ENCODE results near the gene ARHGAP4.
A peak's percentile ranks its signal among the peaks of the same experiment; 100 is the strongest.

The ARHGAP4 gene

DNA sequence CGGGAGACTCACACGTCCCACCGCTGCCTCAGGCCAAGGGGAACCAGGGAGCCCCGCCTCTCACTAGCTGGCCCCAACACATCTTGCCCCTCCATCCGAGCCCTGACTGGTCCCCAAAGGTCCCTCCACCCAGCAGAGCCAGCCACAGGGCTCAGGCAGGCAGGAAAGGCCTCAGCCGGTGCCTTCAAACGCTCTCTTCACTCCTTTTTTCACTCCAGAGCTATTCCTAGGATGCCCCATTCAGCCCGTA, 1.5 kb upstream of the ARHGAP4 start:
- DNase-seq (ENCODE audit: low read depth): no peak

DNA sequence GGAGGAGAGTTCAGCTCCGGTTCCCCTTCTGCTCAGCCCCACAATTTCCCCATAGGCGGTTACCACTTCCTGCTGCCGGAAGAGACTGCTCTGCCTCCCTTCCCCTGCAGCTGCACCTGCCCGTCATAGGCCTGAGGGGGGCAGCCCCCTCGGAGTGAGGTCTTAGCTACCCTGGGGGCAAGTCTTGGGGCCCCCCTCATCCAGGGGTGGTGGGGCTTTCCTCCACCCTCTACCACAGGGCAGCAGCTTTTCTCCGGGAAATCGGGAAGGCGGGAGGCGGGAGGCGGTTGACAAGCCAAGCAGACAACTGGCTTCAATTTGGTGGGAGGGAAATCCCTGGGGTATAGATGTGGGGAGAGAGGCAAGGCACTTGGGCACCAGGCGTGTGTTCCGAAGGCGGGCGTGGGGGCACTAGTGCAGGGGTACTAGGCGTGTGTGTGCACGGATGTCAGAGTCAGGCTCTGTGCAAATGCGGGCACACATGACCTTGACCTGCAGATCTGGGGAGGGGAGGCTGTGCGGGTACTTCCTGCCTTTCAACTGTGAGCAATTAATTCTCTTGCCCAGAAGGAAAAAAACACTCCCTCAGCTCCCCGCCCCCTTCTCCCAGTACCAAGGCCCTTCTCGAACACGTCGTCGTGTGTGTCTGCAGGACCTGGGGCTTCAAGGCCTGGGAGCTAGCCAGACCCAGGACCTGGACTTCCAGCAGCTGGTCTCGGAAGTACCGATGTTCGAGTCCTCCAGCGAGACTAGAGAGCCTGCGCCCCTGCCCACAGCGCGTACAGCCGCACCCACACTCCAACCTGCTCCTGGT, 1.0 kb upstream of the ARHGAP4 start:
- DNase-seq (ENCODE audit: low read depth): peak; percentile 59

DNA sequence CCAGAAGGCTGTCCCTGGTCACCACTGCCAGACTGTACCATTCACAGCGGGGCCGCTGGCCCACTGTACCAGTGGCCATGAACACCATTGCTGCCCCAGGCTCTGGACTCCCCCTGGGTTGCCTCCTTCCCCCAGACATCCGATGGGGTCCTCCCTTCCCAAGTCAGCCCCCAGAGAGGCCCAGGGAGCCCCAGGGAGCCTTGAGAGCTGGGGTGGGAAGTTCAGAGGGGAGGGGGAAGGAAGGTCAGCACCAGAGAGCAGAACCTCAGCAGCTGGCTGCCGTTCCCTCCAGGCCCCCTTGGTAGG, 441 bp upstream of the ARHGAP4 start:
- no peak for DNase-seq (ENCODE audit: low read depth)

DNA sequence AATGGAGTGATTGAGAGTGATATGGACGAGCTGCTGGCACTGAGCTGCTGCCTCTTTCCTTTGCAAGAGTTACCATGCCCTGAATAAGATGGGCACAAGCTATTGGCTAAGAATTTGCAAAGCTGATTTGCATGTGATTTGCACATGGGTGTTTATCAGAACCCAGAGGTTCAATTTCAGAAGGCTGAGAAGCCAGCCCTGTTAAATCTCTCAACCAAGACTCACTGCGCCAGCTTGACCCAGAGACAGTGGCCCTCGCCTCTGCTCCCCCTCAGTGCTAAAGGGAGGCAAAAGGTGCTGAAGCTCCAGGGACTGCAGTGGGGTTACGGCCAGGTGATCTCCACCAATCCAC, 701 bp downstream of the ARHGAP4 start:
- DNase-seq (ENCODE audit: low read depth): no peak

DNA sequence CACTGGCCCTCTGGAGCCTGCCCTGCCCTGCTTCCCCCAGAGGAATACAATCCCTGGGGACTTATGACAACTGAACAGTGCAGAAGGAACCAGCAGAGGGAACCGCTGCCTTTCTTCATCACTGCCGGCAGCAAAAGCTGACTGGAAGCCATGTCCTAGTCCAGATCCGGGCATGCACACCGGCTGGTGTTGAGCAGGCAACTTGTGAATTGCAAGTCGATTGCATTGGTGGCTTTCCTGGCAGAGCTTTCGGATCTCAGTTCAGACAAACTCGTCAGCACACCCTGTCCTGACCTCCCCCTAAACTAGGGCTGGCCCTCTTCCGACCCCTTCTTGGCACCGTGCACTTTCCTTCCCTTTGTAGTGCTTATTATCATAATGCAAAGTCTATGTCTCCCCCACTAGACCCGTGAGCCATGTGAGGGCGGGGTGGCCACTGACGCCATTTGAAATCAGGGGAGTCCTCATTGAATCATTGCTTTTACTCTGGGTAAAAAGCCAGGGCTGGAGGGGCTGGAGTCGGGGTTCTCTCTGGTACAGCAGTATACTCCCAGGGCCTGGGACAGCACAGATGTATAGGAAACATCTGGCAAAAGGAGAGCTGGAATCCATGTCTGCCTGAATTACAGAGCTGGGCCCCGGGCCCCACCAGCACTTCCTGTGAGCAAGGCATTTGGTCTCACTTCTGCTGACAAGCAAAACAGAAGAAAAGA, 1.8 kb downstream of the ARHGAP4 start:
- no peak for DNase-seq (ENCODE audit: low read depth)

DNA sequence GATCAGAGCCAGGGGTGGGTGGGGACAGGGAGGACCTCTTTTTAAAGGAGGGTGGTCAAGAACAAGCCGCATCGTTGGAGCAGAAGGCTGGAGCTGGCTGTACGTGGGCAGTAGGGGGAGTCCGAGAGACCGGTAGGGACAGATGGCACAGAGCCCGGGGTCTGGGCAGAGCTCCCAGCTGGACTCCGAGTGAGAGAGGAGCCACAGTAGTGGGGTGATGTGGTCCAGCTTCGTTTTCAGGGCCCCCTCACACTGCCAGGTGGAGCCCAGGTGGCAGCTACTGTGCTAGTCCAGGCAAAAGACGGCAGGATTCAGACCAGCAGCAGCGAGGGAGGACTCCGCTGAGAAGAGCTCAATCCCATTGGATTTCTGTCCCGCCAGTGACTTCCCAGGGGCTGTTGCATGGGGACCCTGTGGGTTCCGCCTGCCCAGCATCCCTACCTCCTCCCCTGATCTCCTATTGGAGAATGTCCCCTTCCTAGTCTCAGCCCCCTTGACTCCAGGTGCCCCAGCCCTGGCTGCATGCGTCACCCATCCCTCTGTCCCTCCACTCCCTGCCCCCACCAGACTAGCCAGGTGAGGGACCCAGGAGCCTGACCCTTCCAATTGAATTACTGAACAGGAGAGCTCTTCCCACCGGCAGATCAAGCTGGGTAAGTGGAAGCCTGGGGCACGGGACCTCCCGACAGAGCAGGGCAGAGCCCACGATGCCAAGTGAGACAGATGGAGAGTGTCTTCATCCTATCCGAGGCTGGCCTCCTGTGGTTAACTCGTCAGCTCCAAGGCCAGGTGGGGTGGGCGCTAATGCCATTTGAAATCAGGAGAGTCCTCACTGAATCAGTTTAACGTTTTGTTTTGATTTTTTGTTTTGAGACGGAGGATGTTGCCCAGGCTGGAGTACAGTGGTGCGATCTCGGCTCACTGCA, 2.9 kb downstream of the ARHGAP4 start:
- no peak for DNase-seq (ENCODE audit: low read depth)

DNA sequence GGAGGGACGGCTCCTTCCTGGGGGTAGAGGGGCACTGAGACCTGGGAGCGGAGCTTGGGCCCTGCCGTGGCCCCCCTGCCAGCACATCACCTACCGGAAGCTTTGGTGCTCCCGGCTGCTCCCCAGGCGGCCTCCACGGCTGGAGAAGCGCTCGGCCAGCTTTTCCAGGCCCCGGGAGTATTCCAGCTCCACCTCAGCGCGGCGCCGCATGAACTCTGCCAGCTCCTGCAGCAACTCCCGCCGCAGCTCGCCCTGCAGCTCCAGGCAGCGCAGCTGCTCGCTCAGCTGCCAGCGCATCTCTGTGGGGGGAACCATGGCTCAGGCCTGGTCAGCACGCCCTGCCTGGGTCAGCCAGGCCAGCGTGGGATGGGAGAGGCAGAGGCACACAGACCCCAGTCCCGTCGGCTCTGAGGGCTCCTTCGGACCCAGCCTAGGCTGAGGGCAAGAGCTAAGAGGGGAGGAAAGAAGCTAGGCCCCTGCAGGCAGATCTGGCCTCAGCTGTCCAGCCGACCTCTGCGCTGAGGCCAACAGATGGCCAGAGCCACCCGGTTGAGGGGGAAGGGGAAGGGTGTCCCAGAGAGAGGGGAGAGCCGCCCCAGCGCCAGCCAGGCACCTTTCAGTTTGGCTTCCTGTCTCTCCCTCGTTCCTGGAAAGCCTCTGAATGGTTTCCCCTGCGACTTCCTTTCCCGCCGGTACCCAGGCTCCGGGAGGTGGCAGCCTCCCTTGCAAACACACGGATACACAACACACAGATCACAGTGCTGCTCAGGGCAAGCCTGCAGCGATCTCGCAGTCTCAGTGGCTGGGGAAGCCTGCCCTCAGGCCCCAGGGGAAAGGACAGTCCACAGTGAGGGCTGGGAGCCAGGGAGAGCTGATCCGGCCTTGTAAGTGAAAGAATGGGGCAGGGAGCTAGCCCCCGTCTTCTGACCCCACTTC, 4.3 kb downstream of the ARHGAP4 start:
- no peak for DNase-seq (ENCODE audit: low read depth)

DNA sequence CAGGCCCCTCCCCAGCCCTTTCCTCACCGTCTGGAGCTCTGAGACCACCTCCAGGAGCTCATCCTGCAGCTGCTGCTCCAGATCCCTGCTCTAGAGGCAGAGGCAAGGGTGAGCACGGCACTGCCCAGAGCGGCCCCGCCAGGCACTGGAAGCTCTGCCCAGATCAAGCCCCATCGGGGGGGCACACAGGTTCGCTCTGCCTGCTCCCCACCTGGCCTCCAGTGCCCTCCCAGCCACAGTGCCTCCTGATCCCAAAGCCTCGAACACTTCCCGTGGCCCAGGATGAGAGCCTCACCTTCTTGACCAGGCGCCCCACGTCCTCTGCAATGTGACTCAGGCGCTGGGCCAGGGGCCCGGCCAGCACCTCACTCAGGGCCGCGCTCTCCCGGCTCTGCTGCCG, 5.0 kb downstream of the ARHGAP4 start:
- no peak for DNase-seq (ENCODE audit: low read depth)

DNA sequence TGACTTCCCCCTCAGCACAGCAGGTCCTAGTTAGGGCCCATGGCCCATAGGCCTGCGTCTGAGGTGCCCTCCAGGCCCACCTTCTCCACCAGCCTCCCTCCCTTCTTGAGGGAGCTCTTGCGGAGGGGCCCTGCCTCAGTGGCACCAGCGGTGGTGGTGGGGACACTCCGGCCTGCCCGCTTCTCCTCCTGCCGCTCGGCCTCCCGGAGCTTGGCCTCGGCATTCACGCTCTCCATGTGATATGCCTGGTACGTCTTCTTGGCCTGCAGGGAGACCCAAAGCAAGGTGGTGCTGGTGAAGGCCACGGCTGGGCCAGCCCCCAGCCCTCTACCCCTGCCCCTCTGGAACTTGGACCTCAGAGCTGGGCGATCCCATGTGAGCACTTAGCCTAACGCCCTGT, 5.5 kb downstream of the ARHGAP4 start:
- DNase-seq (ENCODE audit: low read depth): no peak

DNA sequence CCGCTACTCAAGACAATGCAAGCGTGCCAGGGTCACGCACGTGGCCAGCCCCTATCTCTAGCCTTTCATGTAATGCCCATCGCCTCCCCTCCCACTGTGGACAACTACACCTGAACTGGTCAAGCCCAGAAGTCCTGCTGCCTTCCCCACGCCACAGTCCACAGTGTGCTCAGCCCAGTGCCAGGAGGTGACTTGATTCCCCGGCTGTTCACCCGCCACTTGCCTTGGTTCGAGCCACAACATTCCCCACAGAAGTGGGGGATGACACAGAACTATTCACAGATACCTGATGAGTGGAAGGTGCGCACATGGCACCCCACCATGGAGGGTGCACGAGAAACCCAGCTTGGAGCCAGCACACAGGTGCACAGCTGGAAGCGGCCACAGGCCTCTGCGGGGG, 6.8 kb downstream of the ARHGAP4 start:
- DNase-seq (ENCODE audit: low read depth): no peak

DNA sequence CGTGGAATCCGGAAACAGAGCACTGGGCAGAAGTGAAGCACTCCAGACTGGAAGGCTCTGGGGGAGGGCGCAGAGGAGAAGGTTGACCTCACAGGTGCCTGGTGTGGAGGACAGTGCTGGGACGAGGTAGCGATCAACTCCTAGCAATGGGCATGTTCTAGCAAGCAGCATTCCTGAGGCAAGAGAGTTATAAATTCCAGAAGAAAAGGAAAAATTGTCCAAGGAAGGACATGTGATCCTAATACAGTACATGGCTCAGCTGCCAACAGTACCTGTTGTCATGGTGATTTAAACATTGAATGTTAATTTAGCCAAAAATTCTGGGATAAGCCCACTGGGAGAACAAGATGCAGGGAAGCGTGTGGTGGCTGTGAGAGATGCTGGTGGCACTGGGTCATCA, 8.2 kb downstream of the ARHGAP4 start:
- DNase-seq (ENCODE audit: low read depth): no peak

DNA sequence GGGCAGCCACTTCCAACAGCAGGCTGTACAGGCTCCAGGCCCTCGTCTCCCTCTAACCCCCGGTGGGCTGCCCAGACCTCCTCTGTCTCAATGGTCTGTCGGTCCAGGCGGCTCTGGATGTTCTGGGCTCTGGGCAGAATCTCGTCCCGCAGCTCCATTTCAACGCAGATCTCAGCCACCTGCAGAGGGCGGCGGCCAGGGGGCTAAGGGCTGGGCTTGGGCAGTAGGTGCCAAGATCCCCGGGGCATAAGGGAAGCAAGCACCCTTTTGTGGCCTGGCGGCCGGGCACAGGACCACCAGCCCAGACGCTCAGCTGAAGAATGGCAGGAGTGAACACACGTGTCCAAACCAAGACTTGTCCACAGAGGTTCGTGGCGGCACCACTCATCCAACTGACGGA, 12.4 kb downstream of the ARHGAP4 start:
- DNase-seq (ENCODE audit: low read depth): no peak

DNA sequence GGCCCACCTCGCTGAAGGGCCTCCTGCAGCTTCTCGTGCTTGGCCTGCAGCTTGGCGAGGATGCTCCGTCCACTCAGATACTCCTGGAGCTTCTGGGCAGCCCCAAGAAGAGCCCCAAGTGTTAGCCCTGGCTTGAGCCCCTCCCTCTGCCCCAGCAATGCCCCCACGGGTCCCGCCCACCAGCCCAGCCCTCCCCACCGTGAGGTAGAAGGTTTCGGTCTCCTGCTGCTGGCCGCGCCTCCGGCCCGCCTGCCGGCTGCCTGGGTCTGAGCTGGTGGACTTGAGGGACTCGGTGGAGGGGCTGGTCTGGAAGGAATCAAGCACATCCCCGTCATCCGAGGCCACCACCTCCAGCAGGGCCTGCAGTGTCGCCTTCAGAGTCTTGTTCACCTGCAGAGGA, 12.9 kb downstream of the ARHGAP4 start:
- DNase-seq (ENCODE audit: low read depth): no peak

DNA sequence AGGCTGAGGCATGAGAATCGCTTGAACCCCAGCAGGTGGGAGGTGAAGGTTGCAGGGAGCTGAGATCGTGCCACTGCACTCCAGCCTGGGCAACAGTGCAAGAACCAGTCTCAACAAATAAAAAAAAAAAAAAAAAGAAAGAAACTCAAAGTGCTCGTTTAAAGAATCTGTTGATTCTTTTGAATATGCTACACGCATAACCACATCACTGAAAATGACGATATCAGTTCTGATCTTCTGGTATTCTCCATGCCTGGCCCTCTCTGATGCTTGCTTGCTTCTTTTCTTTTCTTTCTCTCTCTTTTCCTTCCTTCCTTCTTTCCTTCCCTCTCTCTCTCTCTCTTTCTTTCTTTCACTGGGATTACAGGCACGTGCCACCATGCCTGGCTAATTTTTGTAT, 14.3 kb downstream of the ARHGAP4 start:
- DNase-seq (ENCODE audit: low read depth): no peak

DNA sequence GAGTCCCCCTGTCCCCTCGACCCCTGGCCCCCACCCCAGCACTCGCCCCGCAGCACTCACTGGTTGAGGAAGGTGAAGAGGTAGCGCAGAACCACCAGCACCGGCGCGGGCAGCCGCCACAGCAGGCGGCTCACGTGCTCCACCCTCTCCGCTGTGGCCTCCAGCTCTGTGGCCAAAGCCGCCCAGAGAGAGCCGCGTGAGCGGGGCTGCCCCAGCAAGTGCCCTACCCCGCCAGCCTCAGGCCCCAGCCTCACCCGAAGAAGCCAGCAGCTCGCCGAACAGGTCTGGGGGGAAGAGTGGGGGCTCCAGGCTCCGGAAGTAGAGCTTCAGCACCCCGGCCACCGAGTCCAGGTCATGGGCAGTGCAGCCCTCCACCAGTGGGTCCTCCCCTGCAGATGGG, 15.6 kb downstream of the ARHGAP4 start:
- DNase-seq (ENCODE audit: low read depth): no peak

DNA sequence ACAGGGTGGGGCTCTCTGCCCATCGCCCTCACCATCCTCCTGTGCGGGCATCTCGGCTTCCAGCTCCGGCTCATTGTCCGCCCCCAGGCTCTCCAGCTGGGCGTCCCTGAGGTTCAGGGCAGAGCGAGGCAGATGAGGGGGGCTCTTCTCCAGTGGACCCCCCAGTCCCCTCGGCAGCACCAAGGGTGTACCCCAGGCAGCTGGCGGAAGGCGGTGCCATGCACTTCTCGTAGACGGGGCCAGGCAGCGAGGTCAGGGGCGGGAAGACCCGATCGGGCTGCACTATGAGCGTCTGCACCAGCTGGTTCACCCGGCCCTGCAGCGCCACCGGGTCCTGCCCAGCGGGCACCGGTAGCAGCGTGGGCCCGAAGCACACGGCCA, 16.1 kb downstream of the ARHGAP4 start:
- no peak for DNase-seq (ENCODE audit: low read depth)

DNA sequence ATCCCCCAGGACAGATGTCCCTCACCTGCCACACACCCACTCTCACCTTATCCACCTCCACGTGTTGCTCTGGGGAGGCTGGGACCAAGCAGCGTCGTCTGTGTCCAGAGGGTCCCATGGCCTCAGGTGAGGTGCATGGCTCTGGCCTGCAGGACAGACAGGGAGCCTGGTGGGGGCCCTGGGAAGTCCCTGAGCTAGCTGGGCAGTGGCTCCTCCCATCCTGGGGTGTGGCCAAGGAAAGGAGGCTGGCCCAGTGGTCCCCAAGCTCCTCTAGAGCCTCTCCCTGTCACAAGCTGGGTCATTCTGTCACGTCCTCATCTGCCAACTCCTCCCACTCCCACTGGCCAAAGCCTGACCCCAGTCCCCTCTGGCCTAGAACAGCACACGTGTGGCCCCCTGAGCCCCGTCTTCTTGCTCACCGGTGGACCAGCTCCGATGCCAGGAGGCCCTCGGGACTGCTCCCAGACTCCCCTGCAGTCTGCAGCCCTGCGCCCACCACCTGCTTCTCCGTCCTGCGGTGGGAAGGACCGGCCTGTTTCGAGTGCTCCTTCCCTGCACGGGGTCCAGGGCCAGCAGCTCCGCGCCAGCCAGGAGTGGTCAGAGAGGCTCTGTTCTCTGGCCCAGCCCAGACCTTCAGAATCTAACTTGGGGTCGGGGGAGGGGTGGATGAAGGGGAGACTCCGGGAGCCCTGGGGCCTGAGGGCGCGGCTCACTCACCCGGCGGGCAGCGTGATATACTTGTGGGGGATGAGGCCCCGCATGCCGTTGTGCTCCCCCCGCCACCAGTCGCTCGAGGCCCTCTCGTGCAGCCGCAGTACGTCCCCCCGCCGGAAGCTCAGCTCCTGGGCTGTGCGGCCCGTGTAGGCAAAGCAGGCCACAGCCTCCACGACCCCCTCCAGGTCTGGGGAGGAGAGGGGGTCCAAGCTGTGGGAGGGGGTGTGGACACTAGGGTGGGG, 16.8 kb downstream of the ARHGAP4 start:
- no peak for DNase-seq (ENCODE audit: low read depth)

DNA sequence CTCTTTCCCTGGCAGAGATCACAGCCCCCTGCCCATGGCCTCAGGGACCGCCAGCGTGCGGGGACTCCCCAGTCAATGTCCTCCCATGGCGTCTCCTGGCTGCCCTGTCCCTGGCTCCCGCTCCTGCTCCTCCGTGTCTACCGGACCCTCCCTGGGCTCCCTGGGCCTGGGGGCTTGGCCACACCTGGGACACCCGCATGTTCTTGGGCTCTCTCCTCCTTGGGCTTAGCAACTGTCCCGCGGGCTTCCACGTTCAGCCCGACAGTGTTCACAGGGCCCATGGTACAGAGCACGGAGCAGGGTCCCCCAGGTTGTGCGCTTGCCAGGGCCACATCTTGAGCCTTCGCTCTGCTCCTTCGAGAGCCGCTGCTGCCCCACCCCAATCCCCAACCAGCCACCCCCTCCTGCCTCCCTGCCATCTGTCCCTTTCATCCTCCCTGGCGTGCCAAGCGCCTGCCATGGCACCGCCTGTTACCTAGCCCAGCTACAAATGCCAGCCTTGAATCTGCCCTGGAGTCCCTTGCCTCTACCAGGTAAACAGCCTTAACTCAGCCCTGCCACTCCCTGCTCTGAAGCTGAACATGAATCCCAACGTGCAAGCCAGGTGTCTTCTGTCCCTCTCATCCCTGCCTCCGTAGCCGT, 17.7 kb downstream of the ARHGAP4 start:
- DNase-seq (ENCODE audit: low read depth): no peak

DNA sequence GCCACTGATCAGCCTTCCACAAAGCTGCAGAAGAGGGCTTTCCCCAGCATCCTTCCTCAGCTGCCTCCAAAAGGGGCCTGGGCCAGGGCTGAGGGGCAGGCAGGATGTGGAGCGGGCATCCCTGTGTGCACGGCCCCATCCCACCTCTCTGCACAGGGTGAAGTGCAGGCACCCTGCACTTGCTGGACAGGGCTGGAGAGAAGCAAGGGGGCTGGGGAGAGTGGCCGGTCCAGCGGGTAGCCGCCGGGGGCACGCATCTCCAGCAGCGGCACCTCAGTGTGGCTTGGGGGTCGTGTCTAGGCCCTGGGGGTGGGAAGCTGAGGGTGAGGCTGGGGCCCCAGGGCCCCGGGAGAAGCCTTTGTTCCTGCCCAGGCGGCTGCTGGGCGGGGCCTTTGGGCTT, 18.6 kb downstream of the ARHGAP4 start:
- no peak for DNase-seq (ENCODE audit: low read depth)

DNA sequence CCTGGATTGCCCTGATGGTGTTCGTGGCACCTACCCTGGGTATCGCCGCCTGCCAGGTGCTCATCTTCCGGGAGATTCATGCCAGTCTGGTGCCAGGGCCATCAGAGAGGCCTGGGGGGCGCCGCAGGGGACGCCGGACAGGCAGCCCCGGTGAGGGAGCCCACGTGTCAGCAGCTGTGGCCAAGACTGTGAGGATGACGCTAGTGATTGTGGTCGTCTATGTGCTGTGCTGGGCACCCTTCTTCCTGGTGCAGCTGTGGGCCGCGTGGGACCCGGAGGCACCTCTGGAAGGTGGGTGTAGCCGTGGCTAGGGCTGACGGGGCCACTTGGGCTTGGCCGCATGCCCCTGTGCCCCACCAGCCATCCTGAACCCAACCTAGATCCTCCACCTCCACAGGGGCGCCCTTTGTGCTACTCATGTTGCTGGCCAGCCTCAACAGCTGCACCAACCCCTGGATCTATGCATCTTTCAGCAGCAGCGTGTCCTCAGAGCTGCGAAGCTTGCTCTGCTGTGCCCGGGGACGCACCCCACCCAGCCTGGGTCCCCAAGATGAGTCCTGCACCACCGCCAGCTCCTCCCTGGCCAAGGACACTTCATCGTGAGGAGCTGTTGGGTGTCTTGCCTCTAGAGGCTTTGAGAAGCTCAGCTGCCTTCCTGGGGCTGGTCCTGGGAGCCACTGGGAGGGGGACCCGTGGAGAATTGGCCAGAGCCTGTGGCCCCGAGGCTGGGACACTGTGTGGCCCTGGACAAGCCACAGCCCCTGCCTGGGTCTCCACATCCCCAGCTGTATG, 19.7 kb downstream of the ARHGAP4 start:
- DNase-seq (ENCODE audit: low read depth): no peak
